Neuronal stem cell (in vitro differentiated cells): ENCODE measurements around the gene SMYD3.

Source experiments
- DNase-seq: peaks from one replicate; pipeline ENCODE4 v3.0.0-alpha.2; 2013; ENCODE audit warnings: low spot score
- H2AFZ ChIP-seq: one replicate; pipeline ENCODE4 v1.6.1; 2013; ENCODE audit warnings: mild to moderate bottlenecking, low read length, inconsistent platforms
- H2AK5ac ChIP-seq: 2 replicates; pipeline ENCODE4 v1.6.1; 2013; ENCODE audit warnings: low read depth, mild to moderate bottlenecking, inconsistent platforms, low read length, moderate library complexity, mixed read lengths
- H2BK120ac ChIP-seq: 2 replicates; pipeline ENCODE4 v1.6.1; 2013; ENCODE audit warnings: low read depth, mild to moderate bottlenecking, inconsistent platforms, low read length, moderate library complexity, mixed read lengths
- H2BK12ac ChIP-seq: one replicate; pipeline ENCODE4 v1.6.1; 2013; ENCODE audit warnings: low read length, inconsistent platforms
- H2BK15ac ChIP-seq: 2 replicates; pipeline ENCODE4 v1.6.1; 2013; ENCODE audit warnings: mild to moderate bottlenecking, low read length, inconsistent platforms, mixed read lengths
- H2BK5ac ChIP-seq: one replicate; pipeline ENCODE4 v1.6.1; 2013; ENCODE audit warnings: inconsistent platforms, mild to moderate bottlenecking, low read length, moderate library complexity
- H3K14ac ChIP-seq: one replicate; pipeline ENCODE4 v1.6.1; 2013; ENCODE audit warnings: low read length, inconsistent platforms
- H3K18ac ChIP-seq: 2 replicates; pipeline ENCODE4 v1.6.1; 2013; ENCODE audit warnings: low read length, inconsistent platforms
- H3K23ac ChIP-seq: 2 replicates; pipeline ENCODE4 v1.6.1; 2013; ENCODE audit warnings: low read depth, mild to moderate bottlenecking, mixed read lengths, low read length, inconsistent platforms; ENCODE audit not compliant: poor library complexity
- H3K27ac ChIP-seq: replicated peaks from 3 replicates; pipeline ENCODE4 v1.5.1; 2013; ENCODE audit warnings: low read length, inconsistent platforms
- H3K27me3 ChIP-seq, 3 experiments: 2 replicates each; pipeline ENCODE4 v1.6.1; 2013; ENCODE audit warnings: low read length in 3 of 3, mild to moderate bottlenecking in 2 of 3, inconsistent platforms in 1 of 3, low read depth in 1 of 3, mixed read lengths in 1 of 3, moderate library complexity in 1 of 3; ENCODE audit not compliant: control insufficient read depth in 3 of 3, insufficient read depth in 3 of 3
- H3K36me3 ChIP-seq, 2 donors: replicated peaks in 1 of 2; 2 replicates each; pipeline ENCODE4 v1.6.1; 2013; ENCODE audit warnings: low read length in 2 of 2; ENCODE audit not compliant: control insufficient read depth in 2 of 2, insufficient read depth in 2 of 2
- H3K4ac ChIP-seq: 2 replicates; pipeline ENCODE4 v1.6.1; 2013; ENCODE audit warnings: inconsistent platforms, mild to moderate bottlenecking, low read length, moderate library complexity
- H3K4me1 ChIP-seq, 2 donors: 1 replicate in 1 of 2; 2 replicates in 1 of 2; pipeline ENCODE4 v1.6.1; 2013; ENCODE audit warnings: low read length in 2 of 2, low read depth in 1 of 2; ENCODE audit not compliant: control insufficient read depth in 2 of 2, insufficient read depth in 1 of 2
- H3K4me2 ChIP-seq: one replicate; pipeline ENCODE4 v1.6.1; 2013; ENCODE audit warnings: mild to moderate bottlenecking, low read length, inconsistent platforms; ENCODE audit not compliant: insufficient read depth, poor library complexity, severe bottlenecking
- H3K4me3 ChIP-seq, 2 donors: 2 replicates each; pipeline ENCODE4 v1.5.1; 2013; ENCODE audit warnings: low read length in 2 of 2, mild to moderate bottlenecking in 2 of 2, inconsistent platforms in 1 of 2, moderate library complexity in 1 of 2
- H3K79me1 ChIP-seq: one replicate; pipeline ENCODE4 v1.6.1; 2013; ENCODE audit warnings: low read depth, mild to moderate bottlenecking, inconsistent platforms, low read length, moderate library complexity
- H3K9ac ChIP-seq: one replicate; pipeline ENCODE4 v1.6.1; 2013; ENCODE audit warnings: mild to moderate bottlenecking, low read depth, low read length, inconsistent platforms; ENCODE audit not compliant: poor library complexity
- H3K9me3 ChIP-seq, 2 donors: replicated peaks in 1 of 2; 2 replicates each; pipeline versions ENCODE3 to v1.6.1; 2013; ENCODE audit warnings: low read length in 2 of 2, mild to moderate bottlenecking in 2 of 2, inconsistent platforms in 1 of 2, low read depth in 1 of 2, mixed read lengths in 1 of 2, moderate library complexity in 1 of 2; ENCODE audit not compliant: control insufficient read depth in 2 of 2, insufficient read depth in 1 of 2
- H4K8ac ChIP-seq: one replicate; pipeline ENCODE4 v1.6.1; 2013; ENCODE audit warnings: low read depth, mild to moderate bottlenecking, inconsistent platforms, low read length, moderate library complexity
- H4K91ac ChIP-seq: one replicate; pipeline ENCODE4 v1.6.1; 2013; ENCODE audit warnings: low read length, low read depth, mild to moderate bottlenecking, inconsistent platforms; ENCODE audit not compliant: poor library complexity
- WGBS, 2 donors: extraction: QIAGEN DNeasy Blood & Tissue Kit; methylation state at CpG; one replicate each; pipeline ENCODE4 v1.1.7; 2013; ENCODE audit warnings: missing lambda C conversion rate in 2 of 2, mixed read lengths in 1 of 2; ENCODE audit not compliant: insufficient read length in 2 of 2, insufficient replicate concordance in 1 of 2; ENCODE audit errors: extremely low coverage in 2 of 2; 5-methylcytosine and 5-hydroxymethylcytosine counted together

SMYD3 gene

GRCh38 chr1:246010386-246010785, 496.7 kb downstream of the SMYD3 start:
- H2BK120ac ChIP-seq: no peak overlapping the region
- no peaks in the 10 kb centered on the region for H3K36me3 ChIP-seq
- H2AK5ac ChIP-seq: no peak overlapping the region
- no peak overlapping the region for H2BK5ac ChIP-seq
- H2AFZ ChIP-seq: no peak overlapping the region
- no peaks in the 10 kb centered on the region for H3K79me1 ChIP-seq
- H3K27ac ChIP-seq: no peak overlapping the region
- H3K4me2 ChIP-seq: no peak overlapping the region
- H3K14ac ChIP-seq: no peak overlapping the region
- H3K23ac ChIP-seq: no peak overlapping the region
- H3K27me3 ChIP-seq: no peaks in the 10 kb centered on the region
- H3K9ac ChIP-seq: no peak overlapping the region
- no peak overlapping the region for H3K4me3 ChIP-seq
- H3K18ac ChIP-seq: no peak overlapping the region
- H3K9me3 ChIP-seq: no peaks in the 10 kb centered on the region
- WGBS, 2 donors: no CpG with 5 or more reads among the region's 3 CpGs
- H2BK15ac ChIP-seq: no peak overlapping the region
- DNase-seq: no peak
- no peak overlapping the region for H4K8ac ChIP-seq
- H4K91ac ChIP-seq: no peak overlapping the region
- no peaks in the 10 kb centered on the region for H3K4me1 ChIP-seq
- no peak overlapping the region for H2BK12ac ChIP-seq
- H3K4ac ChIP-seq: no peak overlapping the region

- no peak overlapping the region for H3K9ac ChIP-seq
- H3K14ac ChIP-seq: no peak overlapping the region
- no peaks in the 10 kb centered on the region for H3K9me3 ChIP-seq
- no peaks in the 10 kb centered on the region for H3K4me1 ChIP-seq
- no peaks in the 10 kb centered on the region for H3K36me3 ChIP-seq
- no peak overlapping the region for H3K4me3 ChIP-seq
- no peak overlapping the region for H3K18ac ChIP-seq
- DNase-seq: no peak
- H3K4ac ChIP-seq: no peak overlapping the region
- no peak overlapping the region for H2AFZ ChIP-seq
- no peaks in the 10 kb centered on the region for H3K79me1 ChIP-seq
- H4K8ac ChIP-seq: no peak overlapping the region
- H3K23ac ChIP-seq: no peak overlapping the region
- H4K91ac ChIP-seq: no peak overlapping the region
- H3K4me2 ChIP-seq: no peak overlapping the region
- no peak overlapping the region for H2BK5ac ChIP-seq
- WGBS, 2 donors: no CpG with 5 or more reads among the region's 10 CpGs
- H2BK15ac ChIP-seq: no peak overlapping the region
- H2BK12ac ChIP-seq: no peak overlapping the region
- H2BK120ac ChIP-seq: no peak overlapping the region
- no peak overlapping the region for H3K27ac ChIP-seq
- H2AK5ac ChIP-seq: no peak overlapping the region
- H3K27me3 ChIP-seq: no peaks in the 10 kb centered on the region
Measured at GRCh38 chr1:246008363-246008831, 498.7 kb downstream of the SMYD3 start.

- Histone ChIP-seq H3K4ac (no peak overlapping the region), H3K18ac (no peak overlapping the region), H4K91ac (no peak overlapping the region), H3K23ac (no peak overlapping the region), H3K79me1 (no peaks in the 10 kb centered on the region), H3K4me1 (no peaks in the 10 kb centered on the region), H2AFZ (no peak overlapping the region), H3K27ac (no peak overlapping the region), H3K27me3 (no peaks in the 10 kb centered on the region), H3K9me3 (no peaks in the 10 kb centered on the region), H4K8ac (no peak overlapping the region), H3K14ac (no peak overlapping the region), H2BK120ac (no peak overlapping the region), H3K9ac (no peak overlapping the region), H2BK5ac (no peak overlapping the region), H3K4me2 (no peak overlapping the region), H3K4me3 (no peak overlapping the region), H3K36me3 (no peaks in the 10 kb centered on the region), H2BK12ac (no peak overlapping the region), H2AK5ac (no peak overlapping the region), H2BK15ac (no peak overlapping the region)
- DNase-seq: no peak
- no CpG with 5 or more reads among the region's 3 CpGs for WGBS, 2 donors
Measured at GRCh38 chr1:246005067-246005466, 502.0 kb downstream of the SMYD3 start.

- H3K4ac ChIP-seq: no peak overlapping the region
- no peak overlapping the region for H2BK5ac ChIP-seq
- H4K91ac ChIP-seq: no peak overlapping the region
- H3K4me2 ChIP-seq: no peak overlapping the region
- no peak overlapping the region for H2BK120ac ChIP-seq
- H3K14ac ChIP-seq: no peak overlapping the region
- WGBS, 2 donors: no CpG with 5 or more reads among the region's 3 CpGs
- H3K9me3 ChIP-seq: no peaks in the 10 kb centered on the region
- H3K79me1 ChIP-seq: no peaks in the 10 kb centered on the region
- no peak overlapping the region for H3K9ac ChIP-seq
- no peak overlapping the region for H2BK15ac ChIP-seq
- no peak overlapping the region for H2AK5ac ChIP-seq
- DNase-seq: no peak
- H3K23ac ChIP-seq: no peak overlapping the region
- no peaks in the 10 kb centered on the region for H3K27me3 ChIP-seq
- no peak overlapping the region for H3K18ac ChIP-seq
- no peak overlapping the region for H4K8ac ChIP-seq
- H3K36me3 ChIP-seq: no peaks in the 10 kb centered on the region
- no peak overlapping the region for H3K4me3 ChIP-seq
- H2AFZ ChIP-seq: no peak overlapping the region
- no peaks in the 10 kb centered on the region for H3K4me1 ChIP-seq
- H3K27ac ChIP-seq: no peak overlapping the region
- no peak overlapping the region for H2BK12ac ChIP-seq
Measured at GRCh38 chr1:246004301-246004700, 502.8 kb downstream of the SMYD3 start.
